NCI-H510A (cell line): ENCODE measurements around the gene TNFAIP2.

Source experiments
- DNase-seq: peaks from one replicate; lab custom pipeline; 2025; lab: John Stamatoyannopoulos, UW

The TNFAIP2 gene

DNA sequence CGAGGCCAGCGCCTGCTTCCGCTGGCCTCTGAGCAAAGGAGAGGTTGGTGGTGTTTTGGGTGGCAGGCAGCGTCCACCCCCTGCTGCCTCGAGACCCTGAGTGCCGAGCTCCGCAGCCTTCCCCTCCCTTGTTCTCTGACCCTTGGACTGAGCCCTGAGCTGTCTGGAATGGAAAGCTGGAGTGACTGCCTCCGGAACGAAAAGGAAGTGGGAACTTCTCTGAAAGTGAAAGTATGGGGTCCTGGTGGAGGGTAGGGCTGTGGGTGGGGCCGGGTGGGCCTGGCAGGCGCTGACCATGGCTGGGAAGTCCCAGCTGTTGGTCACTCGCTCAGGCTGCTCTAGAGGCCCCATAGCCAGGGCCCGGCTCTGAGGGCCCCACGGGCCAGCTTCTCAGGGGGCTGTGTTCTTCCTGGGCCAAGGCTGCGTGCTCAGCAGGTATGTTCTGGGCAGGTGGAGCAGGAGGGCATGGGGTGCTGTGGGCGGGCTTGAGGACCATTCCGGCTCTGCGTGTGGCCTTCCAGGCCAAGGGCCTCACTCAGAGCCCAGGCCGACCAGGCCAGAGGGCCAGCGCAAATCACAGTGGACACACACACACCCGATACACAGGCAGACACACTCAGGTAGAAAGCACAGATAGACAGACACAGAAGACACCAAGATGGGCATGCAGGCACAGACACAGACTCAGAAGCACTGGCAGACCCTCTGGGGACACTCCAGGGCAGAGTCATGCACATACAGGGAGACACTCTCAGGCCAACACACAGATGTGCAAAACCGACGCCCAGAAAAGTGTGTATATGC is 28.7 kb upstream of the TNFAIP2 start, which contains the start of gene EXOC3L4:
TSS of gene EXOC3L4 (plus strand) at position 320 of the 804 bp plus-strand sequence. CDS start 5,495 bp downstream, outside the sequence.
- DNase-seq, result no peak

DNA sequence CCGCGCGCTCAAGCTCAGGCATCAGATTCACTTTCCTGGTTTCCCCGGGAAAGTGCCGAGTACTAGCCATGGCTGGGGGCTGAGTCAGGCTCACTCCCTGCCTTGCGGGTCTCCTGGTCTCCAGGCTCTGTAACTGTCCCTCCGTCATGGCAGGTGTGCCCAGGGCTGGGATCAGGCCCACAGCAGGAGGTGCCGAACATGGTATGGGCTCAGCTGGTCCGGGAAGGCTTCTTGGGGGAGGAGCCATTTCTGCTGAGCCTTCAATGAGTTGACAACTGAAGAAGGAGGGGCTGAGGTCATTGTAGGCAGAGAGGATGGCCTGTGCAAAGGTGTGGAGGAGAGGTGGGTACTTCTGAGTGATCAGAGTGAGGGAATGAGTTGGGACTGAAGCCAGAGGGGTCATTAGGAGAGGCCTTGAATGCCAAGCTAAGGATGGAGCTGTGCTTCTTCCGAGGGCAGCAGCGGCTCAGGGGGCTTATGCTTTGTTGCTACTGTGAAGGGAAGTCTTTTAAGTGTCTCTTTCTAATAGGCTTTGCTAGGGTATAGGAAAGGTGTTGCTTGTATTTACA is 28.0 kb upstream of the TNFAIP2 start:
- no peak for DNase-seq

DNA sequence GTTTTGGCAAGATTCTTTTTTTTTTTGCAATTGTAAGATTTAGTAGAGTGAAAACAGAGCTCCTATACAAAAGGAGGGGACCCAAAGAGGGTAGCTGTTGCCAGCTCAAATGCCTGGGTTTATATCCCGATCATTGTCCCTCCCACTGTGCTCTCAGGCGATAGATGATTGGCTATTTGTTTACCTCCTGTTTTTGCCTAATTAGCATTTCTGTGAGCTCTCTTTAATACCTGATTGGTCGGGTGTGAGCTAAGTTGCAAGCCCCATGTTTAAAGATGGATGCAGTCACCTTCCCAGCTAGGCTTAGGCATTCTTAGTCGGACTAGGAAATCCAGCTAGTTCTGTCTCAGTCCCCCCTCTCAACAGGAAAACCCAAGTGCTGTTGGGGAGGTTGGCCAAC is 26.9 kb upstream of the TNFAIP2 start:
- DNase-seq, result no peak

DNA sequence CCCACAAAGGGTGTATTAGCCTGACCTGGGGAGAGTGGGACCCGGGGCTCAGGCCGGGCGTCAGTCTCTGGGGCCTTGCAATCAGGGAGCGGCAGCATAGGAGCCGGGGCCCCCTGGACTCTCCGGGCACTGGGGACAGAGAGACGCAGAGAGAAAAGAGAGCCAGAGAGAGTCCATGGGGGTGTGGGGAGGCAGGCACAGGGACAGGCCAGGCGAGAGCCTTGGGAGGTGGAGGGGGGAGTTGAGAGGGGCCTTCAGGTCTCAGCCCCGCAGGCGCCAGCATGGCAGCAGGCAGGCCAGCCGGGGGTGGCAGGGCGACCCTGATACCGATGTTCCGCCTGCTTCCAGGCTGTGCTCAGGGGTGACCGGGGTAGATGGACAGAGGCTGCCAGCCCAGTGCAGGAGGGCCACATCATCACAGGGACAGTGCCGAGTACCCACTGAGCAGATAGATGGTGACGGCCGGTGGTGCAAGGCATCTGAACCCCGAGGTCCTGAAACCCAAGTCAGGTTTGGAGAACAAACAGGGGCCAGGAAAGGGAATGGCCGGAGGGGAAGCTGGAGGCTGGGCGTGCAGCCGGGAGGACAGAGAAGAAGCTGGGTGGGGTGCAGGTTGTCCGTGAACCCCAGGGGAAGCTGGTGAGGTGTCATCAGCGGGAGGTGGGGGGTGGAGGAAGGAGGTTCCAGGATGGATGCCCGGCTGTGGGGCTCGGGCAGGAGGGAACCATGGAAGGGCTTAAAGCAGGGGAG is 25.8 kb upstream of the TNFAIP2 start:
- DNase-seq, result no peak

DNA sequence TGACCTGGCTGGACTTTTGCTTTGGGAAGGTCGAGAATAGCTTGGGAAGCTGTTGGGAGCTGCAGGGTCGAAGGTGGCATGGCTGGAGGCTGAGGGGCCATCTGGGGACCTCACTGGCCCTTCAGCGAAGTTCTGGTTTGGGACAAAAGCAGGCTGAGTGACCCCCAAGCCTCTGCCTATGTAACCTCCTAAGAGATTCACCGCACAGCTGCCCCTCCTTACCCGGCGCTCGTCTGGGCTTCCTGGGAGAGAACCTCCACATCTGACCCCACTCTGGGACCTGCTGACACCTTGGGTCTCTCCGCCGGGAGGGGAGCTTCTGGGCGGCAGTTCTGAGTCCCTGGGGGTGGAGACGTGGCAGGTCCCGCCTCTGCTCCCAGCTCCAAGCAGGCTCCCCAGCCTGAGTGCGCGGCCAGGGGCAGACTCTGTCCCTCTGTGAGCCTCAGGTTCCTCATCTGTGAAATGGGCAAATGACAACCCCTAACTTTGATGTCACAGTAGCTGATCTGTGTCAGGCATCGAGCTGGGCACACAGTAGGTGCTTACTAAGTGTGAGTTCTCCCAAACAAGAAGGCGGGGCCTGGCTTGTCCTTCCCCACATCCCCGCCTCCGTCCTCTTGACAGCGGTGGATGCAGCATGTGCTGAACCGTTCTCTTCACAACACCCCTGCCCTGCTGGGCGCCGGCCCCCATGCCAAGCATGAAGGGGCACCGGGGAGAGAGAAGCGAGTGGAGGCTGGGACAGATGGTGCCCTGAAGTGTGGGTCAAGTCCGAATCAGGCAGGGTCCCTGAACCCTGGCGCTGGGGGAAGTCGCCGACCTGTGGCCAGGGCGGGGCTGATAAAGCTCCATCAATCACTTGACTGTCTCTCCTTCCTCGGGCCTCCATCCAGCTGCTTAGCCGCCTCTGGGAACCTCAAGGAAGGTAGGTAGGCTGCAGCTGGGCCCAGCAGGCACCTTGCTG is 25.0 kb upstream of the TNFAIP2 start:
- DNase-seq, result no peak

DNA sequence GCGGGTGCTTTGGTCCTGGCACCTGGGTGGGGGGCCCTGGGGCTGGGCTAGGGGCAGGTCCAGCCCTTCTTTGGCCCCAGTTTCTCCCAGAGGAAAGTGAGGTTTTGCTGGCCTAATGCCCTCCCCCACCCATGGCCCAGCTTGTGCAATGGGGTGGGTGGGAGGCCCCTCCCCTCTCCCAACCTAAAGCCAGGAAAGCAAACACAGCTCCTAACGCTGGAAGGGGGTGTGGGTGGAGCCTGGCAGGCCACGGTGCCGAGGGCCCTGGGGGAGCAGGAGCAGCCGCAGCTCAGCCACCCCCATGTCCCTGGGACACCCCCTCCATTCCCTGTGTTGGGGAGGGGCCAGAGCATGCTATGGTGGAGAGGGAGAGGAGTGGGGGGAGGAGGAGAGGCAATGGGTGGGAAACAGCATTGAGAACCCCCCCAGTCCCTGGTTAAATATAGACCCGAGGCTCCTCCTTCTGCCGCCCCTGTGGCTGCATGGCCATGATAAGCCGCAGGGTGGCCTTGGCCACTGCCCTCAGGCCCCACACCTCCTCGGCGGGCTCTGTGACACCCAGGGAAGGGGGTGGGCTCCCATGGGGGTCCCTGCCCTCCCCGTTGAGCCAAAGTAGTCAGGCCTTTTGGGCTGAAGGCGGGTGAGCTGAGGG is 24.1 kb upstream of the TNFAIP2 start:
- no peak for DNase-seq

DNA sequence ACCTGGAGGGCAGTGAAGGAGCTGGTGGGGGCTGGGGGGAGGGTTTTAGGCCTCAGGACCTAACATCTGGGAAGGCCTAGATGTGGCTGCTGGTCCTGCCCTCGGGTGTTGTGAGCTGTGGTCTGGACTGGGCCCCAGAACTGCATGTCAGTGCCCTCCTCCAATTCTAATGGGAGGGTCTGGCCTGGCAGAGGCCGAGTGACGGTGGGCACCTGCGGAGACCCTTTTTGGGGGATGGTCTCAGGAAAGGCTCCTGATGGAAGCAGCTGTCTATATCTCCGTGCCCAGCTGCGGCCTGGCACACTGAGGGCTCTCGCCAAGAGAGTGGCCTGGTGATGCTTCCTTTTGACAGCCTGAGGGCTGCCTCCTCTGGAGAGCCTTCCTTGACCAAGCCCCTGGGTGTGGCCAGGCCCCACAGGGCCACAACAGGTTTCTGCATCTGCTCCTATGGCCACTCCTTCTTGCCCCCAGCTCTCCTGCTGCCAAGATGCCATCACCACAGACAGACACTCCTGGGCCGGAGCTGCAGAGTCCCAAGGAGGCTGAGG is 23.5 kb upstream of the TNFAIP2 start:
- DNase-seq, result no peak

DNA sequence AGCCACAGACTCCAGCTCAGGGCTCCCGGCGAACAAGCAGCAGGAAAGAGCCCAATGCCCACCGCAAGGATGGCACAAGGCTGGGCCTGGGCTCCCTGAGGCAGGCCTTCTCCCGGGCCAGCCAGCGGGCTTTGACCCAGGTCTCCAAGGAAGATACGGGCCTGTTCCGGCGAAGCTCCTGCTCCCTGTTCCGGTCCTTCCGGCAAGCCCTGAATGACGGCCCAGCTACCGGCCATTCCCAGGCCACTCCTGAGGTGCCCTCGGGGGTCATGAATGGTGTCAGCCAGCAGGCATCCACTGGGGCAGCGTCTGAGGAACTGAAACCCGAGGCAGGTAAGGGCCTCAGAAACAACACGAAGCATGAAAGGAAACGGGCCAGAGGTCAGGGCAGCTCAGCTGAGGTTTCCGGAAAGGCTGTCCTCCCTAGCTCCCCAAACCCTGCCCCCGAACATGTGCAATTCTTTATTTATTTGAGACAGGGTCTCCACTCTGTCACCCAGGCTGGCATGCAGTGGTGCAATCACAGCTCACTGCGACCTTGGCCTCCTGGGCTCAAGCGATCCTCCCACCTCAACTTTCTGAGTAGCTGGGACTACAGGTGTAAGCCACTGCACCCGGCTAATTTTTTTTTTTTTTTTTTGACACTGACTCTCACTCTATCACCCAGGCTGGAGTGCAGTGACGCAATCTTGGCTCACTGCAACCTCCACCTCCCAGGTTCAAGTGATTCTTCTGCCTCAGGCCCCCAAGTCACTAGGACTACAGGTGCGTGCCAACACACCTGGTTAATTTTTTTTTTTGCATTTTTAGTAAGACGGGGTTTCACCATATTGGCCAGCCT is 22.8 kb upstream of the TNFAIP2 start:
- no peak for DNase-seq

DNA sequence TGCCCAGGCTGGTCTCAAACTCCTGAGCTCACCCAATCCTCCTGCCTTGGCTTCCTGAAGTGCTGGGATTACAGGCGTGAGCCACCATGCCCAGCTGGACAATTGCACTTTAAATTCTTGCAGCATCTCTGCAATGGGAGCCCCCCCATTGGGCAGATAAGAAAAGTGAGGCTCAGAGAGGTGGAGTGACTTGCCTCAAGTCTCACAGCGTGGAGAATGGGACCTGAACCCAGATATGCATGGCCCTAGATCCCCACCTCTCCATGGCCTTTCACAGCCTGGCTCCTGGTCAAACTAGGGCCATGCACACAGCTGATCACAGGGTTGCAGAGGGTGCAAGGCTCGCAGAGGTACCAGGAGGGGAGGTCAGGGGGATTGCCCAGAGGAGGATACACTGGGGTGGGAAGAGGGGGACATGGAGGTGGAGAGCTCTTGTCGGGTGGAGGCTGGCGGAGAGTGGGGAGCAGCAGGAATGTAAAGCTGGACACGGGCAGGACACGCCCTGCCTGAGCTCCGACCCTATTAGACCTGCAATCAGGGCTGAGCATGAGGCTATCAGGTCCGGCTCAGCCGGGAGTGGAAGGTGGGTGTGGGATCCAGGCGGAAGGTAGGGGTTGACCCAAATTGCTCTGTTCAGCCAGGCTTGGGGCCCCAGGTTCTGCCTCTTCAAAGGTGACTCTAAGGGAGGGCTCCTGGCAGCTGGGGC is 21.9 kb upstream of the TNFAIP2 start:
- DNase-seq, result no peak

DNA sequence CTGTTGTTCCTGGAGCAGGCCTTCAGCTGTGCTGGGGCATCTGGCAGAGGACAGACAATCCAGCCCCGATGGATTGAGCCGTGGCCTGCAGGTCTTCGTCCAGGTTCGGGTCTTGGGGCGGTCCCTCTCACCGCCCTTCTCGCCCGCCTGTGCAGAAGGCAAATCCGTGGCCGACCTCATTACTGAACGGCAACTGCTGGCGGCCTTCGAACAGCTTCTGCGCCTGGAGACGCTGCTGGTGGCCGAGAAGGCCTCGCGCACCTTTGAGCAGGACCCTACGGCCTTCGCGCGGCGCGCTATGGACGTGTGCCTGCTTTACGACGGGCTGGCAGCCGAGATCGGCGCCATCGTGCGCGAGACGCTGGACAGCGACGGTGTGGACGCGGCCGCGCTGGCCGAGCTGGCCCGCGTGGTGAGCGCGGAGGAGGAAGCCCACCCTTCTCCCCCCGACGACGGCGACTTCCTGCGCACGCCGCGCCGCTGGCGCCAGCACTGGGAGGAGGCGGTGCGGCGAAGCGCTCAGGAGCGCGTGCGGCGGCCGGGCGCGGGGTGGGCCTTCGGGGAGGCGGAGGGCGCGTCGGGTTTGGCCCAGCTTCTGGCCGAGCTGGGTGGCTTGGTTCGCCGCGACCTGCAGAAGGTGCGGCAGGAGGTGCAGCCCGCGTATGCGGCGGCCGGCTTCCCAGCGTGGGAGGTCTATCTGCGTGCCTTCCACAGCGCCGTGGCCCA is 21.1 kb upstream of the TNFAIP2 start:
- DNase-seq, result no peak

DNA sequence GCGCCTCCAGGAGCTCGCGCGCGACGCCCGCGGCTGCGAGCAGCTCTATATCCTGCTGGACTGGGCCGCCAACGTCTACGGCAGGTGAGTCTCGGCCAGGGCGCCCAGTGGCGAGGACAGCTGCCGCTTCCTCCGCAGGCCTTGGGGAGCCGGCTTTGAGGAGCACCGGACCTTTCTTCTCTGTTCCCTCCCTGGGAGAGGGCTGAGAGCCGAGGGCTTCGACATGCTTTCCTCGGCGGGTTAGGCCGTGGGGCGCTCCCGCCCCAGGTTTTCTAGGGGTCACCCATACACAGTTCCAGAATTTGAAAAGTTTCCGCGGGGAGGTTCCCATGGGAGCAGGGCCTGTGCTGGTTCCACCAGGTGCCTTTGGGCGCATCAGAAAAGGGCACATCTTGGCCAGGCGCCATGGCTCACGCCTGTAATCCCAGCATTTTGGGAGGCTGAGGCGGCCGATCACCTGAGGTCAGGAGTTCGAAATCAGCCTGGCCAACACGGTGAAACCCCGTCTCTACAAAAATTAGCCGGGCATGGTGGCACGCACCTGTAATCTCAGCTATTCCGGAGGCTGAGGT is 20.5 kb upstream of the TNFAIP2 start:
- DNase-seq, result no peak

DNA sequence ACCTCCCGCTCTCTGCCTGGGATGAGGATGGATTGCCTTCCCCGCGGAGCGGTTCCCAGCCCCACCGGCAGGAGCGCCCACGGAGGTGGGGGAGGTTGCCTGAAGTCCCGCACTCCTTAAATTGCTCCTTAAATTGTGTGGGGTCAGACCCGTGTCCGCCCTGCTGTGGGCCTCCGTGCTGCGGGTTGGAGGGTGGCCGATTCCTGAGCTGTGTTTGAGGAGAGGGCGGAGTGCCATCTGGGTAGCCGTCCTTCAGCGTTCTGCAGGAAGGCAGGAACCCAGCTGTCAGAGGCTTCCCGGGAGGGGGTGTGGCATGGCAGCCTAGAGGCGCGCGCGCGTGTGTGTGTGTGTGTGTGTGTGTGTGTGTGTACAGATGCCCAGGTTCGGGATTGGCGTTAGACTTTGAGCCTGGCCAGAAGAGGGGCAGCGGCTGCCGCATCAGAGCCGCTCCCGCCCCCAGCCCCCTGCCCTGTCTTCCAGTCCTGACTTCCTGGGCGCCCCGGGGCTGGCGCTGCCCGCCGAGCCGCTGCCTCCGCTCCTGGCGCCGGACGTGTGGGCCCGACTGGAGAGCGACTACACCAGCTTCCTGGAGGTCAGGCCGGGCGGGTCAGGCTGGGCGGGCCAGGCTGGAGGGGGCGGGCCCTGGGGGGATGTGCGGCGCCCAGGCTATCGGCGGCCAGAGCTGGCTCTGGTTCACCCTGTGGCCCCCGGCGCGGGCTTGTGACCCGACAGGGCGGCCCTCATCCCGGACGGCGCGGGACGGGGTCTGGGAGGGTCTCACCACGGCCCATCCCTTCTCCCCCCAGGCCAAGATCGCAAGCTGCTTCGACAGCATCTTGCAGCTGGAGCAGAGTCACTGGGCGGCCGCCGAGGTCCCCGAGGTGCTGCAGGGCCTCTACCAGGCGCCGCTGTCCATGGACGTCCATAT is 19.5 kb upstream of the TNFAIP2 start:
- DNase-seq, result peak; percentile 78

DNA sequence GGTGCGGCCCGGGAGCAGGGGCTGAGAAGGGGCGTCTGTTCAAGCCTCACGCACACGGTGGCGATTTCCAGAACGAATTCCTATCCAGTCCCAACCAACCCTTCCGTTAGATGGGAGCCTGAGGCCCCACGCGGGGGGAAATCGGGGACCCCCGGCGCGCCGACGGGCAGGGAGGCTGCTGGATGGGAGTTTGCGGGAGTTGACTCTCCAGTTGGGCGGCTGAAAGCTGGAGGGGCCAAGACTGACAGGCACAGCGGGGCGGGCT is 18.9 kb upstream of the TNFAIP2 start:
- no peak for DNase-seq

DNA sequence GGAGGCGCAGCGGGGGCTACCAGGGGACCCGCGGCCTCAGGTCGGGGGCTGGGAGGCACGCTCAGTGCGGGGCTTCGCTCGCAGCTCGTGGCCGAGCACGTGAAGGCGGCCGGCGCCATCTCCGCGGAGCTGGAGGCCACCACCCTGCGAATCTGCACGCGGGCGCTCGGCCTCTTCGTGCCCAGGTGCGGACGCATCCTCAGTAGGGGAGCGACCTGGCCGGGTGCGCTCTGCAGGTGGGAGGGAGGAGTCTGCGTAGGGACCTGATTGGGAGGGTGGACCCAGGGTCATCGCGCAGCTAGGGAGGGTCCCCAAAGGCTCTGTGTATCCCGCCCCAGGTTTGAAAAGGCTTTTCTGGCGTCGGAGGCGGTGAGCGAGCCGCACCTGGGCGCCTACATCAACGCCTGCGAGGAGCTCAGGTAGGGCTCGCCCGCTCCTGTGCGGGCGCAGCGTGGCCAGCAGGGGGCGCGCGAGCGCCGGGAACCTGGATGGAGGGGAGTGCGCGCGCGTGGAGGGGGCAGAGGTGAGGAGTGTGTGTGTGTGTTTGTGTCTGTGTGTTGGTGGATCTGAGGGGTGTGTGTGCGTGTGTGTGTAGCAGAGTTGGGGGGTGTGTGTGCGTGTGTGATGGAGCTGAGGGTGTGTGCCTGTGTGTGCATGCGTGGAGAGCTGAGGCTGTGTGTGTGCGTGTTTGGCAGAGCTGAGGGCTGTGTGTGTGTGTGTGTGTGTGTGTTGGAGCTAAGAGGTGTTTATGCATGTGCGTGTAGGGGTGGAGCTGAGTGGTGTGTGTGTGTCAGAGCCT is 18.4 kb upstream of the TNFAIP2 start:
- DNase-seq, result peak; percentile 77

DNA sequence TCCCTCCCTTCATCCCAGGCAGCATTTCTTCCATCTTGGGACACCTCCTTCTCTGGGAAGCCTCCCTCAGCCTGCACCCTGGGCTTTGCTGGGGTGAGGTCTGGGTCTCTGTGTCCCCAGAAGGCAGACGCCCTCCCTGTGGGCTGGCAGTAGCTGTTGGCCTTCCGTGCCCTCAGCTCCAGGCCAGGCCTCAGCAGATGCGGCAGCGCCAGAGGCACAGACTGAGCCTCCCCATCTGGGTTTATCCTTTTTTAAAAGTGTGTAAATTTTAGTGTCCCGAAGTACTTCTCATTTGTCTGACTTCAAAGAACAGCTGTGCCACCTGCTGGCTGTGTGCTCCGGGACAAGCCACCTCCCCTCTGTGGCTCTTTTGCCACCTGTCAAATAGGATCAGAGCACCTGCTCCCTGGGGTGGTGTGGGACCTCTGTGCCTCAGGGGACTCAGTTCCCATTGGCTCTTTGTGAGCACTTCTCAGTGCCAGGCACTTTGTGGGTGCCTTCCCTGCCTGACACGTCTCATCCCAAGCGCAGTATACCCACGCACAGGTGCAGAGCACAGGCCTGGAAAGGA is 17.6 kb upstream of the TNFAIP2 start:
- DNase-seq, result peak; percentile 65

DNA sequence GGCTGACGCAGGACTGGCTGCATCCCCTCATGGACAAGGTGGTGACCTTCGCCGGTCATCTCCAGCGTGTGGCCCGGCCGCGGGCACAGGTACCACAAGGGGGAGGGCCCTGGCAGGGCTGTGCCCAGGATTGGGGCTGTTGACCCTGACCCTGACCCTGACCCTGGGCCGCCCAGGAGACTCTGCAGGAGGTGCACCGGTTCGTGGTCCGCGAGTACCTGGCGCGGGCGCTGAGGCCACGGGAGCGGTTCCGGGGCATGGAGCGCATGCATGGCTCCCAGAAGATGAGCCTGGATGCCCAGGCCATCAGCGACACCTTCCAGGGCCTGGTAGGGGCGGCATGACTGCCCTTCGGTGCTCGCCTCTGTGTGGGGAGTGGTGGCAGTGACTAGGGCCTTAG is 15.8 kb upstream of the TNFAIP2 start:
- no peak for DNase-seq
